GM21619 (cell line): ENCODE data around the gene EYS.
"Not testable (repeated sequence)": the region's sequence is repeated elsewhere in the genome, so short reads cannot be mapped to it uniquely, and the experiment has no call there.

ENCODE experiments used
- ATAC-seq: cut with Tn5 transposase; IDR thresholded peaks from one replicate; pipeline ENCODE4 v1.9.1; 2021; ENCODE audit not compliant: unreplicated experiment

EYS gene

DNA sequence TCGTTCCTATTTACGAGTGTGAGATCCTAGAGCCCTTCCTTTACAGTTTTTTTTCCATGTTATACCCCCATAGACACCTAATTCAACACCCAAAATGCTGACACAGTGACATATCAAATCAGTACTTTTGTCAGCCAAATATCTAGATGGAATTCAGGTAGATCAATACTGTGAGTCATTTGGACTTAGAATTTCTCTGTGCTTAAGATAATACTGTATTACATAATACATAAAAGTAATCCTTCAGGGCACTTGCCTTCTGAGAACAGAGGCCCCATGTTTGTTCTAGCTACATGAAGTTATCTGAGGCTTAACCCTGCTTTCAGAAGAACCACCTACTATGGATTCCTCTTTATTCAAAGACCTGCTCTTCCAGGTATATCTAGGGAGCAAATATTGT lies 1448.3 kb downstream of the EYS start:
- ATAC-seq: no peak

DNA sequence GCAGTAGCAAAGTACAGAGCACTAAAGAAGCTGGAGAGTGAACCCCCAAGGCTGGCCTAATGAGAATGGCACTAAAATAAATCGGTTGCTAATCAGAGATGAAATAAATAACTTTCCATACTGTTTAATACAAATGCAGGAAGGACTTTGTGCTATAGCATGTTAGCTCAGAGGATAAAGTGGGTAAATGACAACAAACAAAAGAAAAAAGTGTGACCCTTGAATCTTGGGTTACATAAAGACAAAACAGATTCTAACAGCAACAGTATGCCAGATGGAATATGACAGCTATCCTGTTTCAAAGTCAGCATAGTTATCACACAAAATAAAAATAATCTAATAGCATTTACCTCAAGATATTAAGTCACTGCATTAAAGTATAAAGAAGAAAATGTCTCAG lies 1448.7 kb downstream of the EYS start:
- no peak for ATAC-seq

DNA sequence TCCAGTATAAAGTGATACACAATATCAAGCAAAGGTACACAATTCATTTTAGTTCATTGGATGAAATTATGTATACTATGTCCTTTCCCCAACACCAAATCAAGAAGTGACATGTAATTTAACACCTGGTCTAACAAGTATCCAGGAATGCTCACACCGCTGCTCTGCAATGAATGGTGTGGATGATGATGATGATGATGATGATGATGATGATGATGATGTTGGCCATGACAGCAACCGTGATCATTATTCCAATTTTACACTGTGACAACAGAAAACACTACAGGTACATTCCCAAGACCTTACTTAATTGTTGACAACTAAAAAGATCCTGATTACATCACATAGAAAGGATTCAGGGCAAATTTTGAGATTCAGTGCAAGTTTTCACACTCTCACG lies 1449.4 kb downstream of the EYS start:
- no peak for ATAC-seq

DNA sequence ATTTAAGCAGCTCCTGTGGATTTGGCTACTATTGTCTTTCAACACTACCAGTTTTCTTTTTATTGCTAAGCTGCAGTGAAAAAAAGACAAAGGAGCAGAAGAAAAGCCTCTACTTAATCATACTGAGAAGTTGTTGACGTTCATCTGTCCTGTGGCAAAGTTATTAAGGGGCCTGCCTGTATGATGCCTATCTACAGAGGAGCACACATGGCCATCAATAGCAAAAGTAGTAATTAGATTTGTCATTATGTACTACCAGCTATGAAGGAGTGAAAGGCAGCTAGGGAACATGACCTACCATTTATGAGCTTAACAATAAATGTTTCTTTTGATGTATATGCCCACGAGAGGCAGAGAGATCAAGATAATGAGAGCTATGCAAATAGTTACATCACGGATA lies 1450.5 kb downstream of the EYS start:
- no peak for ATAC-seq

- no peak for ATAC-seq
Measured at GRCh38 chr6:64255000-64255399, 1452.0 kb downstream of the EYS start.

- no peak for ATAC-seq
Measured at GRCh38 chr6:64254558-64254957, 1452.5 kb downstream of the EYS start.

DNA sequence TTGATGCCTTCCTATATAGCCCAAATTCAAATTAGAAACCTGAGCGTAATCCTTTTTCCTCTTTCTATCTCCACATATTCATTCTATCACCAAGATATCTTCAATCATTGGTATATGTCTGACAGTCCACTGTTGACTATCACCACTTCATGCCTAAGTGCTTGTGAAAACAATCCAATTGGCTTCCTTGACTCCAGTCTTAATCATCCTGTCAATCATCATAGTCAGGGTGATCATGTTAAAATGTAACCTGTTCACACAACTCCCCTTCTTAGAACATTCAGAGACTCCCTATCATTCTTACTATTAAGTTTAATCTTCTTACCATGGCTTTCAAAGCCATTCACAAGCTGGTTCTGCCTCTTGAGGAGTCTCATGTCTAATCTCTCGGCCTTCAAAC lies 1454.8 kb downstream of the EYS start:
- ATAC-seq: no peak

GRCh38 chr6:64250126-64250525 lies 1456.9 kb downstream of the EYS start:
- no peak for ATAC-seq

DNA sequence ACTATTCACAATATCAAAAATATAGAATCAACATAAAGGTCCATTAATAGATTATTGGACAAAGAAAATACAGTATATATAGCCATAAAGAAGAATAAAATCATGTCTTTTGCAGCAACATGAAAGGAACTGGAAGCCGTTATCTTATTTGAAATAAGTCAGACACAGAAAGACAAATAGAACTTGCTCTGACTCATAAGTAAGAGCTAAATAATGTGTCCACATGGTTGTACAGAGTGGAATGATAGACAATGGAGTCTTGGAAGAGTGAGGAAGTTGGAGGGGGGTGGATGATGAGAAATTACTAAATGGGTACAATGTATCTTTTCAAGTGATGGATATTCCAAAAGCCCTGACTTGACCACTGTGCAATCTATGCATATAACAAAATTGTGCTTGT lies 1457.9 kb downstream of the EYS start:
- ATAC-seq: no peak

DNA sequence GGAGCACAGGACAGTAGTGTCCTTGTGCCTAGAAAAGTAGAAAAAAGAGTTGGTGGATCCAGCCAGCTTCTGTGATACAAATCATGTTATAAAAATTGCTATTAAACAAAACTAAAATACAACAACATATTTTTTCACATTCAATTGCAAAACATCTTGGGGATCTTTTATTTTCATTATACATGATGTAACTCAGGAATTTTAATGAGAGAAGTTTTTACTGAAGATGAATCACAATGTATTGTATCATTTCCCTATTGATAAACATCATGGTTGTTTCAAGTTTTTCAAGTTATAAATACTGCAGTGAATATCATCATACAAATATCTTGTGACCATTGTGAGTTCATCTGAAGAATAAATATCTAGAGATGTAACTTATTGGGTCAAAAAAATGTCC lies 1463.4 kb downstream of the EYS start:
- no peak for ATAC-seq

GRCh38 chr6:64238908-64239307 lies 1468.1 kb downstream of the EYS start:
- not testable (repeated sequence) for ATAC-seq

GRCh38 chr6:64238071-64238470 lies 1469.0 kb downstream of the EYS start:
- no peak for ATAC-seq

GRCh38 chr6:64233746-64234145 lies 1473.3 kb downstream of the EYS start:
- no peak for ATAC-seq

DNA sequence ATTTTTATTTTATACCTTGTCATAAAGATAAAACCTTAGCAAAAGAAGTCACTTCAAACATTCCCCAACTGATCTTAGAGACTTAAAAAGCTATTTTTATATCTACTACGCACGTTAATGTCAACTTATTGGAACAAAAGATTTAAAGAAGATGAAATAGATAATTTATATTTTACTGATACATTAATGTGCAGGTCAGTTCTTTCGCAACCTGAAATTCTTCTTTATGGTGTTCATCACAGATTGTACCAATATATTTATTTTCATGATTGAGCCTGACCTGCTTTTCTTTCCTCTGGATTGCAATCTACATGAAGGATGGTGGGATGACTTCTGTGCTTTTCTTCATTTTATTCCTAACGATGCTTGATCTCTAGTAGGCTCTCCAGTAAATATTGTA lies 1475.1 kb downstream of the EYS start:
- ATAC-seq: no peak

- ATAC-seq: no peak
Measured at GRCh38 chr6:64230530-64230929, 1476.5 kb downstream of the EYS start.

GRCh38 chr6:64227863-64228262 lies 1479.2 kb downstream of the EYS start:
- ATAC-seq: no peak

DNA sequence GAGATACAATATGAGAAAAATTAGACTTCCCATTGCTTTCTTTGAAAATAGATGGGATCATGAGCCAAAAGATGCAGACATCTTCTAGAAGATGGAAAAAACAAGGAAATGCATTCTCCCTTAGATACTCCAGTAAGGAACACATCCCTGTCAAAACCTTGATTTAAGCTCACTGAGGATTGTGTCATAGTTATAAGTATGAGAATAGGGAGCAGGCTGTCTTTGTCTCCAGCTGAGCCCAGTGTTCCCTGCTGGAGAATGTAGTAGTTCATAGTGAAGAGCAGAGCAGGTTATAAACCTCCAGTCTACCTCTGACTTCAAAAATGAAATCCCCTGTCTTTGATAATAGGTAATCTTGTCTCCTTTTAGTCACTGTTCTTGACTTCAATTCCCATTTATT lies 1481.5 kb downstream of the EYS start:
- no peak for ATAC-seq

DNA sequence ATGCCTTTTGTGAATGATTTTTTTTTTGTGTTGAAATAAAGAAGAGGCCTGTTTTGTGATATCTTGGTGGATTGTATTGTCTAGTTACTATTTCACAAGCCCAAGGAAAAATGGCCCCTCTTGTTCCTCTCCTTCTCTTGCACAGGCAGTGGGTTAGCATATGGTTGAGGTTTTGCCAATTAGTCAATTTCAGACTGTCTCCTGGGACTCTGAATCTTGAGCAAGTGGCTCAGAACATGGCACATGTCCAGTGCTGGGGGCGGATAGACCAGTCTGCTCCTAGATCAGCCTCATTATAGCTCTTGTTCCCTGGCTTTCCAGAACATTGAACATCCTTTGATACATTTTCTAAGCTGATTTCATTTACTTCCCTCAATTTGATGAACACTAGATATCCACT lies 1482.2 kb downstream of the EYS start:
- ATAC-seq: no peak

DNA sequence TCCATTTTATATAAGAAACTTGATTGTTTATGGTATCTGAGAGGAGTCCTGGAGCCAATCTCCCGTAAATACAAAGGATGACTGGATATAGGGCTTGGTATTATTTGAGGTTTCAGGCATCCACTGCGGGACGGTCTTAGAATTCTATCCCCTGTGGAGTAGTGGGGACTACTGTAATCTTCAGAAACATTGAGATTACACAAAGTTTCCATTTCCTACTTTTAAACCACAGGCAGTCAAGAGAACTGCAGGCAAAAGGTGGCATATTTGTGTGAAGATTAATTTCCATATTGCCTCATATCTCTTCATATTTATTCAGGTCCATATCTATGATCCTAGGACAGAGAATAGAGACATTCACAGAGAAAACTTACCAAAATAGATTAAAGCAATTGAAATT lies 1485.2 kb downstream of the EYS start:
- no peak for ATAC-seq

- ATAC-seq: no peak
Measured at GRCh38 chr6:64220801-64221200, 1486.2 kb downstream of the EYS start.

- no peak for ATAC-seq
Measured at GRCh38 chr6:64217721-64218620, 1489.1 kb downstream of the EYS start.

DNA sequence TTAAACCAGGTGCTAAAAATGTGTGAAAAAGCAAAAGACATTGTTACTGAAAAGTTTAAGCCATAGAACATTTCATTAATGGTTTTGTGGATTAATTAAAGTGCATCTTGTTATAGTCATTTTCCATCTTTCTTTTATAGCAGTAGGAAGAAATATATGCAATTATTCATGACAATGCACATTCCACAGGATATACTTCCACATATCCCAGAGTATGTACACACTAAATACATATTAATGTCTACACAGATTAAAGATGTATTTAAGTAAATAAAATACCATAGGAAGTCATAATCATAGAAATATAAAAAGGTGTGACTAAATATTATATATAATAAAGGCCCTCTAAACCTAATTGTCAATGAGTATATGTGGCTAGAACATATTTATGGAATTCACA lies 1492.7 kb downstream of the EYS start:
- ATAC-seq: no peak

- no peak for ATAC-seq
Measured at GRCh38 chr6:64213697-64214096, 1493.3 kb downstream of the EYS start.
